KMS-11 (cell line): Measurements from ENCODE around the gene NDUFV3.

ENCODE experiments used
- H2AFZ ChIP-seq: fragments of 200-600 bp; sonication (generic); 2 replicates; pipeline ENCODE4 v1.6.1; 2016; ENCODE audit warnings: antibody characterized with exemption, mixed run types, low read depth
- H3K27ac ChIP-seq: fragments of 200-600 bp; sonication (generic); 2 replicates; pipeline ENCODE4 v1.6.1; 2016; ENCODE audit warnings: mild to moderate bottlenecking, mixed run types
- H3K27me3 ChIP-seq: fragments of 200-600 bp; sonication (generic); 2 replicates; pipeline ENCODE4 v1.6.1; 2017; ENCODE audit warnings: mild to moderate bottlenecking, low read depth, mixed run types, moderate library complexity; ENCODE audit not compliant: insufficient read depth
- H3K36me3 ChIP-seq: fragments of 200-600 bp; sonication (generic); 2 replicates; pipeline ENCODE4 v1.6.1; 2017; ENCODE audit warnings: mild to moderate bottlenecking, mixed run types; ENCODE audit not compliant: insufficient read depth
- H3K4me1 ChIP-seq: fragments of 200-600 bp; sonication (generic); 2 replicates; pipeline ENCODE4 v1.6.1; 2016; ENCODE audit warnings: mild to moderate bottlenecking, low read depth, mixed run types; ENCODE audit not compliant: poor library complexity, severe bottlenecking
- H3K4me2 ChIP-seq: fragments of 200-600 bp; sonication (generic); 2 replicates; pipeline ENCODE4 v1.7.0; 2016; ENCODE audit warnings: mild to moderate bottlenecking, mixed run types
- H3K4me3 ChIP-seq: fragments of 200-600 bp; sonication (generic); IDR thresholded peaks from 2 replicates; pipeline ENCODE4 v1.6.1; 2017; ENCODE audit warnings: low read depth, low read length, mixed read lengths; ENCODE audit not compliant: insufficient read depth
- H3K79me2 ChIP-seq: fragments of 200-600 bp; sonication (generic); 2 replicates; pipeline ENCODE4 v1.6.1; 2016; ENCODE audit warnings: low read depth, mixed run types; ENCODE audit not compliant: insufficient read depth
- H3K9ac ChIP-seq: fragments of 200-600 bp; sonication (generic); 2 replicates; pipeline ENCODE4 v1.6.1; 2016; ENCODE audit warnings: mild to moderate bottlenecking, mixed run types
- H4K20me1 ChIP-seq: fragments of 200-600 bp; sonication (generic); 2 replicates; pipeline ENCODE4 v1.6.1; 2016; ENCODE audit warnings: mild to moderate bottlenecking, mixed run types; ENCODE audit not compliant: insufficient read depth
- CTCF ChIP-seq: fragments of 200-600 bp; sonication (generic); conservative IDR thresholded peaks from 2 replicates; pipeline ENCODE4 v1.6.1; 2017; ENCODE audit warnings: low read depth, mild to moderate bottlenecking, antibody characterized with exemption, low read length, moderate library complexity, mixed read lengths

The NDUFV3 gene

GRCh38 chr21:42855937-42856335 is 37.2 kb upstream of the NDUFV3 start:
- H3K79me2 ChIP-seq, result peaks cover 42% of the 10 kb centered on the region; the same call in 1 of the 2 replicates
- H3K4me2 ChIP-seq, result no peak overlapping the region
- no peak for TF ChIP-seq CTCF
- no peak overlapping the region for H3K4me3 ChIP-seq
- no peaks in the 10 kb centered on the region for H4K20me1 ChIP-seq
- H3K9ac ChIP-seq, result no peak overlapping the region
- H3K4me1 ChIP-seq, result no peaks in the 10 kb centered on the region
- no peak overlapping the region for H2AFZ ChIP-seq
- no peak overlapping the region for H3K27ac ChIP-seq
- H3K36me3 ChIP-seq, result peaks cover 46% of the 10 kb centered on the region; the same call in 1 of the 2 replicates
- no peaks in the 10 kb centered on the region for H3K27me3 ChIP-seq

- no peaks in the 10 kb centered on the region for H4K20me1 ChIP-seq
- no peaks in the 10 kb centered on the region for H3K4me1 ChIP-seq
- H3K9ac ChIP-seq, result no peak overlapping the region
- no peak overlapping the region for H2AFZ ChIP-seq
- H3K4me3 ChIP-seq, result no peak overlapping the region
- no peak overlapping the region for H3K4me2 ChIP-seq
- no peak for TF ChIP-seq CTCF
- H3K27me3 ChIP-seq, result no peaks in the 10 kb centered on the region
- peaks cover 42% of the 10 kb centered on the region; the same call in 1 of the 2 replicates for H3K79me2 ChIP-seq
- H3K36me3 ChIP-seq, result peaks cover 37% of the 10 kb centered on the region; the same call in 1 of the 2 replicates
- H3K27ac ChIP-seq, result no peak overlapping the region
These were observed 35.9 kb upstream of the NDUFV3 start for GRCh38 chr21:42857216-42857615.

GRCh38 chr21:42858185-42858847 is 34.8 kb upstream of the NDUFV3 start:
- Histone ChIP-seq H3K4me1 (no peaks in the 10 kb centered on the region), H3K9ac (no peak overlapping the region), H3K4me3 (no peak overlapping the region), H4K20me1 (0 out of 2 replicates have a peak, but pooled peaks cover 3% of the 10 kb centered on the region), H3K4me2 (no peak overlapping the region), H3K36me3 (peaks cover 32% of the 10 kb centered on the region; the same call in 1 of the 2 replicates), H3K27me3 (no peaks in the 10 kb centered on the region), H2AFZ (no peak overlapping the region), H3K27ac (no peak overlapping the region), H3K79me2 (peaks cover 50% of the 10 kb centered on the region; the same call in 1 of the 2 replicates)
- no peak for TF ChIP-seq CTCF

GRCh38 chr21:42858957-42859890 is 33.9 kb upstream of the NDUFV3 start:
- Histone ChIP-seq H3K27ac (no peak overlapping the region), H2AFZ (no peak overlapping the region), H3K27me3 (no peaks in the 10 kb centered on the region), H3K4me1 (no peaks in the 10 kb centered on the region), H3K36me3 (peaks cover 24% of the 10 kb centered on the region; the same call in 1 of the 2 replicates), H3K4me3 (no peak overlapping the region), H3K4me2 (no peak overlapping the region), H3K9ac (no peak overlapping the region), H4K20me1 (0 out of 2 replicates have a peak, but pooled peaks cover 10% of the 10 kb centered on the region), H3K79me2 (peaks cover 59% of the 10 kb centered on the region; the same call in 1 of the 2 replicates)
- no peak for TF ChIP-seq CTCF
